Measurements from ENCODE around the gene SMAD4.
"Not testable (repeated sequence)": the region's sequence is repeated elsewhere in the genome, so short reads cannot be mapped to it uniquely, and the experiment has no call there.

SMAD4 gene

DNA sequence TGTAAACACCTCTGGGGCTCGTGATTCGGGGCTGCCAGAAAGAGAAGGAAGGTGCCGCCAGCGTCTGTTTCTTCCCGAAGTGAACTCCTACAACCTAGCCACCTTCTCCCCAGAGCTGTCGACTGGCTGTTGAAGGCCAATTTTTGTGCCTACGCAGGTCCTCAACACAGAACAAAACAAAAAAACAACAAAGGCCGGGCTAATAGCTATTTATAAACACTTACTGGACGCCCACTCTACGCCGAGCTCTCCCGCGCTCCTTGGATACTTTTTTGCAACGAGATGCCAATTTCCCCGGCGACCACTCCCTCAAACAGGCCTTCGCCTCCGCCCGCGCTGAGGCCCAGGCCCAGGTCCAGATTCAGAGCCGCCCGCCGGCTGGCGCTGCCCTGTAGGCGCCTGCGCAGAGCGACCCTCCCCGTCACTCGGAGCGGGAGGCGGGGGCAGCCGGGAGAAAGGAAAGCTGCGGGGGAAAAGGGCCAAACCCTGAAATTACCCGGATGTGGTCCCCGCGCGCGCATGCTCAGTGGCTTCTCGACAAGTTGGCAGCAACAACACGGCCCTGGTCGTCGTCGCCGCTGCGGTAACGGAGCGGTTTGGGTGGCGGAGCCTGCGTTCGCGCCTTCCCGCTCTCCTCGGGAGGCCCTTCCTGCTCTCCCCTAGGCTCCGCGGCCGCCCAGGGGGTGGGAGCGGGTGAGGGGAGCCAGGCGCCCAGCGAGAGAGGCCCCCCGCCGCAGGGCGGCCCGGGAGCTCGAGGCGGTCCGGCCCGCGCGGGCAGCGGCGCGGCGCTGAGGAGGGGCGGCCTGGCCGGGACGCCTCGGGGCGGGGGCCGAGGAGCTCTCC lies at the start of gene SMAD4:
TSS of gene SMAD4 (plus strand) at position 520 of the 843 bp plus-strand sequence. CDS start 16,834 bp downstream, outside the sequence.
- peak; percentile 91 to 97 for DNase-seq

DNA sequence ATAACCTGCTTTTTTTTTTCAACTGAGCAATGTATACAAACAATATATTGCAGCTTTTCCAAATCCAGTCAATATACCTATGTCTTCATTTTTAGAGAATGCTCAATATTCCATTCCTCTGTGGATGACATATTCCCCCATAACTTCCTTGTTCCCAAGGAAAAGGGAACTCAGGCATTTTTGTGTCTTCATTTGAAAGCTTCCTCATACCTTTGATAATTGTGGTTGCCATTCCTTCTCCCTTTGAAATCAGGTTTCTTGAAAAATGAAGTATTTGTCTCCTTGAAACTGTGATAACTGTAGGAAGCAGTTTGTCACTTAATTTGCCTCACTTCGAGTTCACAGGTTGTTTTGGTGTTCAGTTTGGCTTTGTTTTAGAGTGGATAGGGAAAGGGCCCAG lies 48.6 kb upstream of the SMAD4 start:
- DNase-seq, result no peak

DNA sequence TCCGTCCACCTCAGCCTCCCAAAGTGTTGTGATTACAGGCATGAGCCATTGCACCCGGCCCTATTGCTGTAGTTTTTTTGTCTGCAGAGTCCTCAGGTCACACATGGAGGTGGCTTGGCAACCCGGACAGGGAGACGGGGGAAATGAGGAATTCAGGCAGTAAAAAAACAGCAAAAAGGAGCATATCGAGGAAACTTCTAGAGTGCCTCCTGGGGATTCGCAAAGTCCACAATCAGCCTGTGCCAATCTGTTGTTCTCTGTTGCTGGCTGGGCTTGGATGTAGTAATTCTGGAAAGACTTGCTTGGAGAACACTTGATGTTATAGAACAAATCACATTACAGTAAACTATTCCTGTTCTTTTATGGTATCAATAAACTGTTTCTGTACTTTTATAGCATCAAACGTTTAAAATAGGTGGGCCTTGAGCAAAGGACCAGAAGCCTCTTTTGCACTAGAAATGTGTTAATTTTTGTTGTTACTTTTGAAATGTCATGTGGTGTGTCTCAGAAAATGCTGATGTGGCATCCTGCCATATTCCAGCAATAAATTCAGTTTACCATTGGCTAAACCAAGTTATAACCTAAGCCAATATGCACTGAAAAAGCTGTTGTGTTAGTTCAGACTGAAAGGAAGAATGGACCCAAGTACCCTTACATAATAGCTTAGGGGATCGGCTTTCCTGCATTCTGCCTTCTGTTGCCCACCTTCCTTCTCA lies 47.8 kb upstream of the SMAD4 start:
- no peak for DNase-seq

GRCh38 chr18:50982802-50983179 lies 47.2 kb upstream of the SMAD4 start:
- DNase-seq, result no peak

GRCh38 chr18:50986360-50987087 lies 43.5 kb upstream of the SMAD4 start:
- DNase-seq, result no peak

DNA sequence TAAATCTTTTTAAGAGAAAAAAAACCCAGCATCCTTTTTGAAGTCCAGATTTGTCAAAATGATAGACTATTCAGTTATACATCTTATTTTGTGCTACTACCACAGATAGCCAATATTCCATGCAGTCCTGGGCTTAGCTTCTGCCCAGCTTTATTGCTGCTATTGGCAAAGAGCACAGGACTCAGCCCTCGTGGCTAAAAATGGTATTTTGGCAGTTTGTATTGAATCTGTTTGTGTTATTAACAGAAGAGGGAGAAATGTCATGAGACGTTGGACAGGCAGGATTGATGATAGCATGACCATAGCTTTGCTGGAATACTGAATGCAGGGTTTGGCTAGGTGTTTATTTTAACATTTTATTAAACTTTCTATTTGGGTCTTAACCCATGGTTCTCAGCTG lies 42.8 kb upstream of the SMAD4 start:
- DNase-seq, result no peak

GRCh38 chr18:50989711-50990110 lies 40.3 kb upstream of the SMAD4 start:
- no peak for DNase-seq

- no peak for DNase-seq
Observed at GRCh38 chr18:50992351-50992762, 37.7 kb upstream of the SMAD4 start.

DNA sequence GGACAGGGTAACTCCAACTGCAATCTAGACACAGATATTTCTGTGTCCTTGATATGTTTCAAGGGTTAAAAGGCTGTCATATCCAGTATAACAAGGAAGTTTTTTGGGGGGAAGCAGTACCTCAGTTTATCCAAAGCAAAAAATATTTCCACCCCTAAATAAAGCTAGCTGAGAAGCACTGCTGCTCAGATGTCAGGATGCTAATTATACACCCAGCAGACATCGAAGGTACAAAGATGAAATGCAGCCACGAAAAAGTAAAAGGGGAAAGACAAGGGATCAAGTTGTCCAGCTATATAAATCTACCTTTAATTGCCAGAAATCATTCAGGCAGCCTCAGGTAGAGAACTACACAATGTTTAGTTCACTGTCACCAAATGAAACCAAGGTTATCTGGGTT lies 36.0 kb upstream of the SMAD4 start:
- DNase-seq, result no peak

- not testable (repeated sequence) for DNase-seq
Observed at GRCh38 chr18:51003174-51003573, 26.8 kb upstream of the SMAD4 start.

DNA sequence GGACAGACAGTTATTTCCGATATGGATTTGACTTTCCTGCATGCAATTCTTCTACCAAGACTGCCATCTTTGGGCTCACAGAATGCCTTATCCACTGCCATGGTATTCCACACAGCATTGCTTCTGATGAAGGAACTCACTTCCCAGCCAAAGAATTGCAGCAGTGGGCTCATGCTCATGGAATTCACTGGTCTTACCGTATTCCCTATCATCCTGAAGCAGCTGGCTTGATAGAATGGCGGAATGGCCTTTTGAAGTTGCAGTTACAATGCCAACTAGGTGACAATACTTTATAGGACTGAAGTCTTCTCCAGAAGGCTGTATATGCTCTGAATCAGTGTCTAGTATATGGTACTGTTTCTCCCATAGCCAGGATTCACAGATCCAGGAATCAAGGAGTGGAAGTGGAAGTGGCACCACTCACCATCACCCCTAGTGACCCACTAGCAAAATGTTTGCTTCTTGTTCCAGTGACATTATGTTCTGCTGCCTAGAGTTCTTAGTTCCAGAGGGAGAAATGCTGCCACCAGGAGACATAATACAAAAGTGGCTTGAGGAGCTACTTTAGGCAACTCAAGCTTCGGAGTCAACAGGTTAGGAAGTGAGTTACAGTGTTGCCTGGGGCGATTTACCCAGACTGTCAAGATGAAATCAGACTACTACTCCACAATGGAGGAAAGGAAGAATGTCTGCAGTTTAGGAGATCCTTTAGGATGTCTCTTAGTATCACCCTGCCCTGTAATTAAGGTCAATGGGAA lies 23.8 kb upstream of the SMAD4 start:
- no peak for DNase-seq

- DNase-seq, result no peak
Observed at GRCh38 chr18:51006948-51007789, 22.8 kb upstream of the SMAD4 start.

DNA sequence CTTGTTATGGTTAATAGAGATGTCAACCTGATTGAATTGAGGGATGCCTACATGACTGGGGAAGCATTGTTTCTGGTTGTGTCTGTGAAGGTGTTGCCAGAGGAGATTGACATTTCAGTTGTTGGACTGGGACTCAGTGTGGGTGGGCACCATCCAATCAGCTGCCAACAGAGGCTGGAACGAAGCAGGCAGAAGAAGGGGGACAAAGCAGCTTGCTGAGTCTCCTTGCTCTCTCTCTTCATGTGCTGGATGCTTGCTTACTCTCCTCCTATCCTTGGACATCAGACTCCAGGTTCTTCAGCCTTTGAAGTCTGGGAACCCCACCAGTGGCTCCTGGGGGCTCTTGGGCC lies 22.2 kb upstream of the SMAD4 start:
- DNase-seq, result no peak

GRCh38 chr18:51009072-51009471 lies 20.9 kb upstream of the SMAD4 start:
- DNase-seq, result no peak

DNA sequence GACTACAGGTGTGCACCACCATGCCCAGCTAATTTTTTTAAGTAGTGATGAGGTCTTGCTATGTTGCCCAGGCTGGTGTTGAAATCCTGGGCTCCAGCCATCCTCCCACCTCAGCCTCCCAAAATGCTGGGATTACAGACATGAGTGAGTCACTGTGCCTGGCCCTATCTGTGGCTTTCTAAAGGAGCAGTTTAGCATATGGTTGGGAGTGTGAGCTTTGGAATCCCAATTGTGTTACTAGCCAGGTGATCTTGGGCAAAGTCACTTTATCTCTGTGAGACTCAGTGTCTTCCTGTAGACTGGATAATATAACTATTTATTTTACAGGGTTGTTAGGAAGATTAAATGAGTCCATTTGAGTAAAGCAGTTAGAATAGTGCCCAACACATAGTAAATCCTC lies 19.8 kb upstream of the SMAD4 start:
- no peak for DNase-seq

DNA sequence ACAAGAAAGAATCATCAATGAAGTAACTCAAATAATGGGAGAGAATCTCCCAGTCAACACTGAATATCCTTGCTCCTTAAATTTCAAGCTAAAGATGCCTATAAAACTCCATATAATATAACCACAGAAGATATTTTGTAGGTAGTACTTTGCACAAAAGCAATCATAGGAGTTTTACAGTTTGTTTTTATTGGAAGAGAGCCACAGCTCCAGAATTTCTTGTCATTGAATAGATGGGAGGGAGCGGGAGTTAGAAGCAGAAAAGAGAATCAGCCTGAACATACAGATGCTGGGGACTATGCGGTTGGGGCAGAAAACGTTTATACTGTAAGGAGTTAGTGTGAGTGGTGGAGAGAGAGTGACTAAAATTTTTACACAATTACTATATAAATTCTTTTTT lies 18.3 kb upstream of the SMAD4 start:
- DNase-seq, result no peak

DNA sequence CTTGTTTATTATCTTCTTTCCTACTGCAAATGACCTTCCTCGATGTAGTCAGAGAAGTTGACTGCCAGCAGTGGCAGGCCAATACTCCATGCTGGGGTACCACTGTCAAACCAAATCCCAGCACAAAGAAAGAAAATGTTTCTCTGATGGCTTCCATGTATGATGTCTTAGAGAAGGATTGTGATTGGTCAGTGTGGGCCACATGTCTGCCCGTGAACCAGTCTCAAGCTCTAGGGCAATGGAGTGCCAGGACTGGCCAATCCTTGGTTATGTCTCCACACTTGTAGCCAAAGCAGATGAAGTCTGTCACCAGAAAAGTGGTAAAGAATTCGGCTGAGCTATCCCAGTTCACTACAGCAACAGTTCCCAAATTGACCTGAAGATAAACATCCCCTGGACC lies 17.6 kb upstream of the SMAD4 start:
- no peak for DNase-seq

DNA sequence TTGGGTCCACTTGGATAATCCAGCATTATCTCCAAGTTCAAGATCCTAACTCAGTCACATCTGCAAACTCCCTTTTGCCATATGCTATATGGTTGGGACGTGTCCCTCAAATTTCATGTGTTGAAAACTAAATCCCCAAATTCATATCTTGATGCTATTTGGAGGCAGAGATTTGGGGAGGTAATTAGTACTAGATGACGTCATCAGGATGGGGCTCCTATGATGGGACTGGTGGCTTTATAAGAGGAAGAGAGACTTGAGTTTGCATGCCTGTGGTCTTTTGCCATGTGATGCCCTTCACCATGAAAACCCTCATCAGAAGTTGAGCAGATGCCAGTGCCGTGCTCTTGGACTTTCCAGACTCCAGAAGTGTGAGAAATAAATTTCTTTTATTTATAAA lies 16.8 kb upstream of the SMAD4 start:
- DNase-seq, result no peak

- no peak for DNase-seq
Observed at GRCh38 chr18:51017140-51017879, 12.7 kb upstream of the SMAD4 start.

GRCh38 chr18:51020536-51020935 lies 9.5 kb upstream of the SMAD4 start:
- DNase-seq, result no peak

DNA sequence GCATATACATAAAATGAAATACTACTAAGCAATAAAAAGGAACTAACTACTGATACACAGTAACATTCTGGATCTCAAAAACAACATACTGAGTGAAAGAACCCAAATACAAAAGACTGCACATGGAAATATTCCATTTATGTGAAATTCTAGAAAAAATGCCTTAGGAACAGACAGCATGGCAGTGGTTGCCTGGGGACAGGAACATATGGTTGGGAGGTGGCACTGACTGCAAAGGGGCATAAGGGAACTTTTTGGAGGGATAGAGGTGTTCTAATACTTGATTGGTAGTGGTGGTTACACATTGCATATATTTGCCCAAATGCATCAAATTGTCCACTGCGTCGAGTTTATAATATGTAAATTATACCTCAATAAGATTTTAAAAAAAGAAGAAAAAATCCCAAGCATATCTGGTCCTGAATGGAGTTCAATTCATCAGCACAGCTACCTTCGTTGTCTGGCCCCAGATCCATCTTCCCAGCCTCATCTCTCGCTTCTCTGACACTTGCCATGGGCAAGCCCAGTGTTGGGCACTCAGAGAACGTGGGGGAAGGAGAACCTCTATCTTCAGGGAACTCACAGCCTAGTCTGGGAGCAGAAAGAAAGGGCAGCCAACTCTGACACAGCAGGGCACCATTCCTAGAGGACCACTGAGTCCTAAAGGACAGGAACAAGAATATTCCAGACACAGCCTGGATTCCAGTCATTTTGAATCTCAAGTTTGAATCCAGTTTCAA lies 8.6 kb upstream of the SMAD4 start:
- DNase-seq, result no peak
